WTC11 (cell line): ENCODE data around the gene DCLK1. TPM values are rescaled to one million over a fixed set of nuclear protein-coding genes. Genes with fewer than 3 reads are reported as not detected.

Experiments
- ATAC-seq: fragments of 200-7000 bp; cut with Tn5 transposase; 2 replicates; pipeline ENCODE4 v1.10.0; 2021; ENCODE audit warnings: mild to moderate bottlenecking, moderate library complexity
- CTCF ChIA-PET: fragments of 300-600 bp; sonication (Branson Sonifier 250); formaldehyde crosslinking; loops from one replicate; lab custom pipeline; 2021; ENCODE audit warnings: antibody characterized with exemption; lab: Charles Lee
- POLR2A ChIA-PET: fragments of 350-600 bp; sonication (Branson Sonifier 250); formaldehyde crosslinking; loops from one replicate; lab custom pipeline; 2021; ENCODE audit warnings: antibody characterized with exemption; lab: Charles Lee
- DNase-seq: peaks from one replicate; pipeline ENCODE4 v3.0.0; 2021; ENCODE audit warnings: low spot score
- H3K27ac Mint-ChIP-seq: 2 replicates; pipeline ENCODE4 v1.8.0; 2021; ENCODE audit warnings: mixed read lengths
- H3K27me3 Mint-ChIP-seq: 2 replicates; pipeline ENCODE4 v1.8.0; 2021; ENCODE audit warnings: low read depth, mild to moderate bottlenecking, moderate library complexity, mixed read lengths
- H3K36me3 Mint-ChIP-seq: 2 replicates; pipeline ENCODE4 v1.8.0; 2021; ENCODE audit warnings: mixed read lengths
- H3K4me1 Mint-ChIP-seq: 2 replicates; pipeline ENCODE4 v1.8.0; 2022; ENCODE audit warnings: mixed read lengths
- H3K4me3 Mint-ChIP-seq: 2 replicates; pipeline ENCODE4 v1.8.0; 2021; ENCODE audit warnings: mild to moderate bottlenecking, moderate library complexity, mixed read lengths
- H3K9me3 Mint-ChIP-seq: 2 replicates; pipeline ENCODE4 v1.8.0; 2021; ENCODE audit warnings: mixed read lengths
- ATF6 ChIP-seq: sonication (generic); formaldehyde crosslinking; IDR thresholded peaks from 2 replicates; pipeline ENCODE4 v1.8.1; 2023; ENCODE audit warnings: mild to moderate bottlenecking, missing genetic modification reagents
- CBFB ChIP-seq: sonication (generic); formaldehyde crosslinking; IDR thresholded peaks from 2 replicates; pipeline ENCODE4 v1.8.1; 2022; ENCODE audit warnings: mild to moderate bottlenecking, low read depth, missing genetic modification reagents
- E2F1 ChIP-seq: sonication (generic); formaldehyde crosslinking; IDR thresholded peaks from 2 replicates; pipeline ENCODE4 v1.8.0; 2022; ENCODE audit warnings: mild to moderate bottlenecking, missing genetic modification reagents
- E2F4 ChIP-seq: sonication (generic); formaldehyde crosslinking; IDR thresholded peaks from 2 replicates; pipeline ENCODE4 v1.8.1; 2022; ENCODE audit warnings: low read depth, mild to moderate bottlenecking, moderate library complexity, missing genetic modification reagents, borderline replicate concordance
- ELF4 ChIP-seq: sonication (generic); formaldehyde crosslinking; IDR thresholded peaks from 2 replicates; pipeline ENCODE4 v1.8.1; 2022; ENCODE audit warnings: low read depth, mild to moderate bottlenecking, moderate library complexity, missing genetic modification reagents
- FOXP4 ChIP-seq: sonication (generic); formaldehyde crosslinking; IDR thresholded peaks from 2 replicates; pipeline ENCODE4 v1.8.0; 2022; ENCODE audit warnings: mild to moderate bottlenecking, missing genetic modification reagents
- IRF1 ChIP-seq: sonication (generic); formaldehyde crosslinking; IDR thresholded peaks from 2 replicates; pipeline ENCODE4 v1.8.0; 2023; ENCODE audit warnings: missing genetic modification reagents
- MYBL2 ChIP-seq: sonication (generic); formaldehyde crosslinking; IDR thresholded peaks from 2 replicates; pipeline ENCODE4 v1.8.1; 2023; ENCODE audit warnings: mild to moderate bottlenecking, moderate library complexity, missing genetic modification reagents
- NR3C1 ChIP-seq: sonication (generic); formaldehyde crosslinking; conservative IDR thresholded peaks from 2 replicates; pipeline ENCODE4 v1.8.1; 2023; ENCODE audit warnings: low read depth, mild to moderate bottlenecking, missing genetic modification reagents
- RELA ChIP-seq: sonication (generic); formaldehyde crosslinking; IDR thresholded peaks from 2 replicates; pipeline ENCODE4 v1.8.1; 2022; ENCODE audit warnings: missing genetic modification reagents, mild to moderate bottlenecking, borderline replicate concordance
- TCF7 ChIP-seq: sonication (generic); formaldehyde crosslinking; IDR thresholded peaks from 2 replicates; pipeline ENCODE4 v1.8.0; 2022; ENCODE audit warnings: mild to moderate bottlenecking, low read depth, missing genetic modification reagents, moderate library complexity
- USF1 ChIP-seq: sonication (generic); formaldehyde crosslinking; IDR thresholded peaks from 2 replicates; pipeline ENCODE4 v1.8.0; 2022; ENCODE audit warnings: mild to moderate bottlenecking, missing genetic modification reagents
- ZNF121 ChIP-seq: sonication (generic); formaldehyde crosslinking; IDR thresholded peaks from 2 replicates; pipeline ENCODE4 v1.8.0; 2023; ENCODE audit warnings: missing genetic modification reagents
- ZNF281 ChIP-seq: sonication (generic); formaldehyde crosslinking; IDR thresholded peaks from 2 replicates; pipeline ENCODE4 v1.8.0; 2023; ENCODE audit warnings: mild to moderate bottlenecking, missing genetic modification reagents
- ZNF317 ChIP-seq: sonication (generic); formaldehyde crosslinking; IDR thresholded peaks from 2 replicates; pipeline ENCODE4 v1.8.1; 2023; ENCODE audit warnings: low read depth, mild to moderate bottlenecking, moderate library complexity, missing genetic modification reagents, borderline replicate concordance
- ZNF512 ChIP-seq: sonication (generic); formaldehyde crosslinking; IDR thresholded peaks from 2 replicates; pipeline ENCODE4 v1.8.1; 2022; ENCODE audit warnings: missing genetic modification reagents, borderline replicate concordance
- total RNA-seq: library from RNA; stranded (reverse); gene quantifications from 3 replicates; pipeline ENCODE4 v1.2.3, GENCODE V29; 2021

DCLK1 gene
- total RNA-seq, 1 experiment from 2014 or later: 18.5 TPM

GRCh38 chr13:35793823-35794222 is 337.4 kb downstream of the DCLK1 start (continued):
- TF ChIP-seq E2F4 (CRISPR knock-in tag): no peak
- no peak for TF ChIP-seq ELF4 (CRISPR knock-in tag)

- Mint-ChIP-seq H3K9me3 (no peaks in the 10 kb centered on the region), H3K27ac (no peak overlapping the region), H3K36me3 (no peaks in the 10 kb centered on the region), H3K4me1 (peaks cover 9% of the 10 kb centered on the region), H3K27me3 (no peaks in the 10 kb centered on the region), H3K4me3 (no peak overlapping the region)
- ATAC-seq (no peak), DNase-seq (no peak)
- ChIA-PET POLR2A (no interaction called here), CTCF (interaction anchor here (1.1 kb wide), 1 partner anchor 25 kb away, joined by 3 read pairs; no protein-coding TSS in a partner anchor)
- TF ChIP-seq NR3C1: no peak
Observed at GRCh38 chr13:35792911-35793310, 338.3 kb downstream of the DCLK1 start.

GRCh38 chr13:35792021-35792420 is 339.2 kb downstream of the DCLK1 start:
- DNase-seq (no peak), ATAC-seq (no peak)
- no peaks in the 10 kb centered on the region for H3K27me3 Mint-ChIP-seq
- H3K36me3 Mint-ChIP-seq: no peaks in the 10 kb centered on the region
- POLR2A ChIA-PET: no interaction called here
- no peak overlapping the region for H3K4me3 Mint-ChIP-seq
- no peak overlapping the region for H3K27ac Mint-ChIP-seq
- peaks cover 9% of the 10 kb centered on the region for H3K4me1 Mint-ChIP-seq
- CTCF ChIA-PET: interaction anchor here (0.6 to 1.4 kb wide), 2 partner anchors 22 to 26 kb away, joined by 3 read pairs; no protein-coding TSS in a partner anchor
- no peaks in the 10 kb centered on the region for H3K9me3 Mint-ChIP-seq
- no peak for TF ChIP-seq E2F1 (CRISPR knock-in tag)
- no peak for TF ChIP-seq ZNF512
- TF ChIP-seq ZNF317 (CRISPR knock-in tag): no peak
- TF ChIP-seq ZNF121 (CRISPR knock-in tag): no peak
- no peak for TF ChIP-seq FOXP4
- no peak for TF ChIP-seq MYBL2 (CRISPR knock-in tag)
- no peak for TF ChIP-seq IRF1 (CRISPR knock-in tag)
- TF ChIP-seq TCF7 (CRISPR knock-in tag): no peak
- no peak for TF ChIP-seq RELA (CRISPR knock-in tag)
- no peak for TF ChIP-seq CBFB (CRISPR knock-in tag)
- TF ChIP-seq USF1 (CRISPR knock-in tag): no peak
- no peak for TF ChIP-seq ATF6 (CRISPR knock-in tag)
- no peak for TF ChIP-seq ZNF281
